Spleen (tissue), 7 donors: ENCODE results near the gene WDR91.

Experiments
- POLR2A ChIP-seq, 3 donors: fragments of 450-650 bp; IDR thresholded peaks; one replicate each; pipeline ENCODE4 v1.5.1; 2017; ENCODE audit warnings: antibody characterized with exemption in 3 of 3, mild to moderate bottlenecking in 1 of 3
- POLR2AphosphoS5 ChIP-seq, 3 donors: sonication (generic); formaldehyde crosslinking; IDR thresholded peaks; one replicate each; pipeline ENCODE4 v1.5.1; 2017; ENCODE audit warnings: antibody characterized with exemption in 3 of 3
- TF ChIP-seq, protein P1 (sequence below), 11 experiments: fragments of 200-600 bp in 7 of 11; fragments of 450-650 bp in 4 of 11; sonication (generic) in 4 of 11; IDR thresholded peaks in 8 of 11; conservative IDR thresholded peaks in 3 of 11; 1 replicate in 7 of 11; 2 replicates in 4 of 11; pipeline versions ENCODE4 v1.4.0 to v1.8.0; 2016 to 2021; ENCODE audit warnings: antibody characterized with exemption in 11 of 11, inconsistent platforms in 4 of 11, mild to moderate bottlenecking in 1 of 11
- donor health status: DM: no; HTN: no; CAD: no; lungs with moderate emphysema.
- donor health status: DM: no; HTN: no; CAD: no.
- donor health status: DM: no; HTN: no; CAD: no.

DNA sequence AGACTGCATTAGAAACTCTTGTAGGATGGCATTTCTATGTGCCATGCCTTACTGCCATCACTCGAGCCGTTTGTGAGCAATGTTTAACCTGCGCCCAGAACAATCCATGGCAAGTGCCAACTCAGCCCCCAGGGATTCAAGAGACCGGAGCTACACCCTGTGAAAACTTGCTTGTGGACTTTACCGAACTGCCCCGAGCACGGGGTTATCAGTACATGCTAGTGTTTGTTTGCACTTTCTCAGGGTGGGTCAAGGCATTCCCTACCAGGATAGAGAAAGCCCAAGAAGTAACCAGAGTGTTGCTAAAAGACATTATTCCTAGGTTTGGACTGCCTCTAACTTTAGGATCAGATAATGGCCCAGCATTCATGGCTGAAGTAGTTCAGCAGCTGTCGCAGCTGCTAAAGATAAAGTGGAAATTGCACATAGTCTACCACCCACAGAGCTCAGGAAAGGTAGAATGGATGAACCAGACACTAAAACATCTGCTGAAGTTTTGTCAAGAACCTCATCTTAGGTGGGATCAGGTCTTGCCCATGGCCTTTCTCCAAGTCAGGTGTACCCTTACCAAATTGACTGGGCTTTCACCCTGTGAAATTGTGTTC is 31.9 kb downstream of the WDR91 start:
- TF ChIP-seq, protein P1, sequence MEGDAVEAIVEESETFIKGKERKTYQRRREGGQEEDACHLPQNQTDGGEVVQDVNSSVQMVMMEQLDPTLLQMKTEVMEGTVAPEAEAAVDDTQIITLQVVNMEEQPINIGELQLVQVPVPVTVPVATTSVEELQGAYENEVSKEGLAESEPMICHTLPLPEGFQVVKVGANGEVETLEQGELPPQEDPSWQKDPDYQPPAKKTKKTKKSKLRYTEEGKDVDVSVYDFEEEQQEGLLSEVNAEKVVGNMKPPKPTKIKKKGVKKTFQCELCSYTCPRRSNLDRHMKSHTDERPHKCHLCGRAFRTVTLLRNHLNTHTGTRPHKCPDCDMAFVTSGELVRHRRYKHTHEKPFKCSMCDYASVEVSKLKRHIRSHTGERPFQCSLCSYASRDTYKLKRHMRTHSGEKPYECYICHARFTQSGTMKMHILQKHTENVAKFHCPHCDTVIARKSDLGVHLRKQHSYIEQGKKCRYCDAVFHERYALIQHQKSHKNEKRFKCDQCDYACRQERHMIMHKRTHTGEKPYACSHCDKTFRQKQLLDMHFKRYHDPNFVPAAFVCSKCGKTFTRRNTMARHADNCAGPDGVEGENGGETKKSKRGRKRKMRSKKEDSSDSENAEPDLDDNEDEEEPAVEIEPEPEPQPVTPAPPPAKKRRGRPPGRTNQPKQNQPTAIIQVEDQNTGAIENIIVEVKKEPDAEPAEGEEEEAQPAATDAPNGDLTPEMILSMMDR (IDR thresholded peaks at IDR 0.05 in 8 of 11, conservative IDR thresholded peaks at IDR 0.05 in 3 of 11), result no peak
- no peak for TF ChIP-seq POLR2A (IDR thresholded peaks at IDR 0.05)
- no peak for TF ChIP-seq POLR2AphosphoS5 (IDR thresholded peaks at IDR 0.05)
